Mammary epithelial cell (primary cell): Measurements from ENCODE around the gene LRRK2.

ENCODE experiments used
- CTCF ChIP-seq, 2 donors: IDR thresholded peaks in 1 of 2; conservative IDR thresholded peaks in 1 of 2; 2 replicates each; pipeline ENCODE4 v1.5.1; 2011 to 2012; ENCODE audit warnings: inconsistent platforms in 2 of 2, low read length in 2 of 2, mild to moderate bottlenecking in 2 of 2, control low read depth in 1 of 2, low read depth in 1 of 2; ENCODE audit not compliant: insufficient read depth in 1 of 2; ENCODE audit errors: extremely low read depth in 1 of 2
- EZH2 ChIP-seq: IDR thresholded peaks from 2 replicates; pipeline ENCODE4 v1.6.1; 2012; ENCODE audit warnings: low read length, inconsistent platforms, borderline replicate concordance

- TF ChIP-seq EZH2 (no peak), CTCF (conservative IDR thresholded peaks at IDR 0.05 in 1 of 2, IDR thresholded peaks at IDR 0.05 in 1 of 2; ENCODE audit: extremely low read depth in 1 of 2, insufficient read depth in 1 of 2, low read depth in 1 of 2, low read length in 2 of 2) (peak; percentile 64 to 66)
Observed at GRCh38 chr12:40312982-40313576, 88.3 kb downstream of the LRRK2 start.
